Heart left ventricle (tissue), 13 donors: ENCODE measurements around the gene HOXD3.

Source experiments
- CTCF ChIP-seq, 12 donors: fragments of 200-600 bp; sonication (generic) in 4 of 12; IDR thresholded peaks; one replicate each; pipeline versions ENCODE4 v1.5.0 to v1.8.0; 2018 to 2022; ENCODE audit warnings: antibody characterized with exemption in 12 of 12, mild to moderate bottlenecking in 5 of 12
- POLR2A ChIP-seq, 2 donors: fragments of 450-650 bp; IDR thresholded peaks; one replicate each; pipeline ENCODE4 v1.6.1; 2017; ENCODE audit warnings: antibody characterized with exemption in 2 of 2, mild to moderate bottlenecking in 2 of 2, moderate library complexity in 2 of 2
- donor health status: ischemic (EF 13 %, LVEDD 7.1; RV severe dilation, severe dysfunction).
- donor health status: DM: no; HTN: yes; CAD: no.
- donor health status: DM: no; HTN: no; CAD: no.
- donor health status: ischemic (EF 25% LVEDD 6.9; RV normal size, moderate dysfunction).
- donor health status: ischemic (EF 25% LVEDD 5.7; RV mildly dilated, moderate dysfunction).
- donor health status: ischemic (EF 35%, LVEDD 5.7; RV mildly dilated, moderate dysfunction).
- donor health status: nonischemic (EF 11% LVEDD 7.7; RV severe dilation, severe dysfunction).
- donor health status: DM: yes; HTN: yes; CAD: no.
- donor health status: PGD.
- donor health status: ischemic (EF 29% LVEDD 5.4; RV normal size, mild dysfunction).
- donor health status: nonischemic (EF 23%, LVEDD 6.1; RV moderate dilation, normal function).

DNA sequence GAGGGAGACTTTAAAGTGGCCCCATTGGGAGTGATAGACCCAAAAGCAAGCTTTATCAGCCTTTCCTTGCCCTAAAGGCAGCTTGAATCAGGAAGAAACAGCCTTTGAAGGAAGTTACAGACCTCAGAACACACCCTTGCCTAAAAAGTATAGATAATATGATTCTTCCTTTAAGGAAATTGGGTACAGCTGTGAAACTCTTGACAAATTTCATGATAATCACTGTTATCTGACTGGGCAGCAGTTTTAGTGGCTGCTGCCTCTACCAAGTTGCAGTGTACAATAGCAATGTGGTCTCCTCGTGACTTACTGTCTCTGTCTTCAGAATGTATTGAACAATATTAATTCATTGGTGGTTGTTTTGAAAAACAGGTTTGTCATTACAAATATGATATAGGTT, 48.0 kb downstream of the HOXD3 start:
- TF ChIP-seq CTCF (IDR thresholded peaks at IDR 0.05) (no peak), POLR2A (IDR thresholded peaks at IDR 0.05) (no peak)
